Vagina (tissue), 2 donors: ENCODE measurements around the gene TRIM56.

ENCODE experiments used
- POLR2A ChIP-seq, 2 donors: fragments of 450-650 bp; IDR thresholded peaks; one replicate each; pipeline ENCODE4 v1.6.1; 2017; ENCODE audit warnings: antibody characterized with exemption in 2 of 2, mild to moderate bottlenecking in 2 of 2, moderate library complexity in 2 of 2
- POLR2AphosphoS5 ChIP-seq, 2 donors: sonication (generic); formaldehyde crosslinking; IDR thresholded peaks; one replicate each; pipeline ENCODE4 v1.9.0; 2017; ENCODE audit warnings: antibody characterized with exemption in 2 of 2, mild to moderate bottlenecking in 2 of 2, low read depth in 1 of 2; ENCODE audit not compliant: insufficient read depth in 1 of 2

- TF ChIP-seq POLR2A (IDR thresholded peaks at IDR 0.05) (no peak), POLR2AphosphoS5 (IDR thresholded peaks at IDR 0.05; ENCODE audit: insufficient read depth in 1 of 2, low read depth in 1 of 2) (no peak)
These were observed 52.5 kb downstream of the TRIM56 start for GRCh38 chr7:101137651-101138212.
